GM12801 (cell line): ENCODE results near the gene TCERG1.

ENCODE experiments used
- CTCF ChIP-seq: IDR thresholded peaks from one replicate; pipeline ENCODE4 v1.5.1; 2011; ENCODE audit warnings: control low read depth; ENCODE audit not compliant: insufficient read length; ENCODE audit errors: extremely low read depth

Gene TCERG1

DNA sequence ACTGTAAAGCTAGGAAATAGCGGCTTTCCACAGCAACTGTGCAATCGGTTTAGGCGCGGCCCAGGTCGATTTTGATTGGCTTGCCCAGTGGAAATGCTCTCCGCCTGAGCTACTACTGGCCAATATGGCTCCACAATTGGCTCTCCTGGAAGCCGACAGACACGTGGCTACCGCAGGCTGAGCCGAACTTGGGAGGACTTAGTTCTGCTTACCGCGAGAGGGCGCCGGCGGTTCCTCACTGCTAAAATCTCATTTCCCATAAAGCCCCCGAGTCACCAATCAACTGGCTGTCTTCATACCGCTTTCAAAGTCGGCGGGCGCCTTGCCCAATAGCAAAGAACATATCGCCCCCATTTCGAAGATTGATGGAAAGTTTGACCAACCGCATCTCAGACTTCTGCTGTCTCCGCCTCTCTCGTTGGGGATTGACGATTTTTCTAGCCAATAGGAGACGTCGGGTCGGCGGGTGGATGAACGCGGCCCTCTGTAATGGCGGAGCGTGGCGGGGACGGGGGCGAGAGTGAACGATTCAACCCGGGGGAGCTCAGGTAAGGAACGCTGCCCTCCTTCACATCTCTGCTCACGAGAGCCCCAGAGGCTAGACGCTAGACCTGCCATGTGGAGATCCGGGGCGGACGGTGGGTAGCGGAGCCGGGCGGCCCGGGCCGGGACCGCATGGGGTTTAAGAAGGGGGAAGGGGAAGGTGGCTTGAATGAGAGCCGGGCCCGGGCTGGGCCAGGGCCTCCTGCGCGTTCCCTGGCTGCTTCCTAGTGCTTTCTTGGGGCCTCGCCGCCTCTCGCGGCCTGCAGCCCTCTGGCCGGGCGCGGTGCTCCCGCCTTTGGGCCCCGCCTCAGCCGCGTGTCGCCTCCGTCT, at the start of gene TCERG1:
Gene TCERG1 (plus strand): TSS at position 473 of the 873 bp plus-strand sequence. CDS start 17 bp downstream, at position 490.
- no peak for TF ChIP-seq CTCF

DNA sequence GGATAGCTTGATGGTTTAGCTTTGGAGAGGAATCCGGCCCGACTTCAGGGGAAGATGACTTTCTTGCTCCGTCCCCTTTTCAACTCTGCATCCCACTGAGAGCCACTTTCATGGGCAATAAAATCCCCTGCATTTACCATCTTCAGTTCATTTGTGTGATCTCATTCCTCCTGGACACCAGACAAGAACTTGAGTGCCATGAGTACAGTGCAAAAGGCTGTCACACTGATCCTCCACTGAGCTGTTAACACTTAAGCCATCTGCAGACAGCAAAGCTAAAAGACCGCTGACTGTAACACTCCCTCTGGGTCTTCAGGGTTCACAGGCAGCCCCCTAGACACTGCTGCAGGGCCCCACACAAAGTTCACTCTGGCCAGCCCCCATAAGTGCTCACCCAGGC, 48.3 kb upstream of the TCERG1 start:
- no peak for TF ChIP-seq CTCF

DNA sequence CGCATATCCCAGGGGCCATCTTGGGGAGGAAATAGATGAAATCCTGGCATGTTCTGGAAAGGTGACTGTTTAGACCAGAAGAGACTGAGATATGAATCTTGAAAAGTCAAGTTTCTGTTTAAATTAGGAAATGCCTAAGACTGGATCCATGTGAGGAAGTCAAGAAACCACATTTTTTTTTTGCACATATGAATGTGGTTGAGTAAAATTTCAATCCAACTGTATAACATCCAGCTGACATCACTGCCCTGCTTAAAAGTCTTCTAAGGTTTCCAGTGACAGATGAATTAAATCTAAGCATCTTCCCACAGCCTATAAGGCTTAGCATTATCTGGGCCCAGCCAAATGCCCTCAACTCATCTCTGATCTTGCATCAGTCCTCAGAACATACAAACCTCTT, 47.7 kb upstream of the TCERG1 start:
- no peak for TF ChIP-seq CTCF

- no peak for TF ChIP-seq CTCF
Observed at GRCh38 chr5:146400201-146400600, 46.9 kb upstream of the TCERG1 start.

DNA sequence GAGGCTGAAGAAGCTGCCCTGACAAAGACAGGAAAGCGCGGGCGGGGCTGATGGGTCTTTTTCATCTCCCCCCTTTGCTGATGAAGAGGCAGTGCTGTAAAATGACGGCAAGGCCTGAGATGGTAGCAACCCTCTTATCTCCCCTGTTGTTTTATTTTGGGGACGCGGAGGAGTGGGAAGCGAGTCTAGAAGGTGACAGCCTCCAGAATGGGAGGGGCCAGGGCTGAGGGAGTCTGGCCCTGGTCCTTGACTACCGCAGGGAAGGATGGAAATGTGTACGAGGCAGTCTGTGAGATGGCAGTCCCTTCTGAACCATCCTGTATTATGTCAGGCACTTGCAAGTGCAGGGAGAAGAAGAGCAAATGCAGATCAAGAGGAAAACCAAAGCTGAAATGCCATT, 46.1 kb upstream of the TCERG1 start:
- TF ChIP-seq CTCF = no peak

GRCh38 chr5:146402949-146403348, 44.2 kb upstream of the TCERG1 start:
- no peak for TF ChIP-seq CTCF

- TF ChIP-seq CTCF = no peak
Observed at GRCh38 chr5:146409054-146409671, 38.0 kb upstream of the TCERG1 start.
